H9 (cell line): Measurements from ENCODE around the gene KRTAP10-11. TPM values are rescaled to one million over a fixed set of nuclear protein-coding genes. Genes with fewer than 3 reads are reported as not detected.

Experiments
- DNase-seq: peaks from one replicate; pipeline ENCODE4 v3.0.0-alpha.2; 2017
- H2AFZ ChIP-seq: one replicate; pipeline ENCODE4 v1.6.1; 2013; ENCODE audit warnings: mild to moderate bottlenecking, low read length, control low read depth, moderate library complexity
- H2AK5ac ChIP-seq: 2 replicates; pipeline ENCODE4 v1.6.1; 2013; ENCODE audit warnings: low read length, control low read depth, mixed read lengths; ENCODE audit not compliant: insufficient read length
- H2BK120ac ChIP-seq: one replicate; pipeline ENCODE4 v1.6.1; 2013; ENCODE audit warnings: low read depth, mild to moderate bottlenecking, low read length, control low read depth, inconsistent platforms; ENCODE audit not compliant: poor library complexity, severe bottlenecking
- H2BK12ac ChIP-seq: 2 replicates; pipeline ENCODE4 v1.6.1; 2013; ENCODE audit warnings: low read length, control low read depth, mixed read lengths, low read depth; ENCODE audit not compliant: insufficient read length
- H2BK15ac ChIP-seq: 2 replicates; pipeline ENCODE4 v1.6.1; 2013; ENCODE audit warnings: low read depth, low read length, control low read depth
- H2BK20ac ChIP-seq: one replicate; pipeline ENCODE4 v1.6.1; 2013; ENCODE audit warnings: low read depth, mild to moderate bottlenecking, low read length, control low read depth, inconsistent platforms; ENCODE audit not compliant: poor library complexity, severe bottlenecking
- H2BK5ac ChIP-seq: 2 replicates; pipeline ENCODE4 v1.6.1; 2013; ENCODE audit warnings: low read length, control low read depth, mixed read lengths; ENCODE audit not compliant: insufficient read length
- H3K14ac ChIP-seq: 2 replicates; pipeline ENCODE4 v1.6.1; 2013; ENCODE audit warnings: low read length, control low read depth; ENCODE audit not compliant: insufficient read depth
- H3K18ac ChIP-seq: 2 replicates; pipeline ENCODE4 v1.6.1; 2013; ENCODE audit warnings: low read depth, mild to moderate bottlenecking, mixed read lengths, low read length, control low read depth; ENCODE audit not compliant: insufficient read length
- H3K23ac ChIP-seq: 2 replicates; pipeline ENCODE4 v1.6.1; 2013; ENCODE audit warnings: low read length, control low read depth, mixed read lengths, low read depth; ENCODE audit not compliant: insufficient read length
- H3K23me2 ChIP-seq: 2 replicates; pipeline ENCODE4 v1.6.1; 2013; ENCODE audit warnings: low read depth, mild to moderate bottlenecking, mixed read lengths, low read length, control low read depth; ENCODE audit not compliant: insufficient read length, poor library complexity, severe bottlenecking
- H3K27ac ChIP-seq: 2 replicates; pipeline ENCODE4 v1.5.1; 2013; ENCODE audit warnings: low read length, control low read depth, mixed read lengths, low read depth; ENCODE audit not compliant: insufficient read length
- H3K27me3 ChIP-seq: 2 replicates; pipeline ENCODE4 v1.6.1; 2013; ENCODE audit warnings: low read length, control low read depth, inconsistent platforms; ENCODE audit not compliant: insufficient read depth
- H3K4ac ChIP-seq: 2 replicates; pipeline ENCODE4 v1.6.1; 2013; ENCODE audit warnings: low read depth, mild to moderate bottlenecking, control low read depth, inconsistent platforms, low read length, moderate library complexity
- H3K4me1 ChIP-seq: 2 replicates; pipeline ENCODE4 v1.6.1; 2013; ENCODE audit warnings: low read length, control low read depth, inconsistent platforms; ENCODE audit not compliant: insufficient read depth
- H3K4me2 ChIP-seq: 2 replicates; pipeline ENCODE4 v1.6.1; 2013; ENCODE audit warnings: low read length, control low read depth, mixed read lengths; ENCODE audit not compliant: insufficient read length, insufficient read depth
- H3K56ac ChIP-seq: 2 replicates; pipeline ENCODE4 v1.6.1; 2013; ENCODE audit warnings: low read depth, mild to moderate bottlenecking, mixed read lengths, low read length, control low read depth; ENCODE audit not compliant: insufficient read length
- H3K79me1 ChIP-seq: 2 replicates; pipeline ENCODE4 v1.6.1; 2013; ENCODE audit warnings: low read depth, mild to moderate bottlenecking, moderate library complexity, low read length, control low read depth, inconsistent platforms; ENCODE audit not compliant: insufficient read depth, poor library complexity, severe bottlenecking
- H3K79me2 ChIP-seq: 2 replicates; pipeline ENCODE4 v1.6.1; 2013; ENCODE audit warnings: low read length, control low read depth, inconsistent platforms; ENCODE audit not compliant: insufficient read depth
- H3K9ac ChIP-seq: 2 replicates; pipeline ENCODE4 v1.6.1; 2013; ENCODE audit warnings: low read length, control low read depth, mixed read lengths; ENCODE audit not compliant: insufficient read length; ENCODE audit errors: extremely low read depth
- H3K9me3 ChIP-seq: one replicate; pipeline ENCODE4 v1.6.1; 2013; ENCODE audit warnings: low read depth, low read length, inconsistent platforms; ENCODE audit not compliant: control insufficient read depth
- H3T11ph ChIP-seq: one replicate; pipeline ENCODE4 v1.6.1; 2013; ENCODE audit warnings: mild to moderate bottlenecking, low read length, control low read depth, inconsistent platforms
- H4K20me1 ChIP-seq: one replicate; pipeline ENCODE4 v1.6.1; 2013; ENCODE audit not compliant: control insufficient read depth, insufficient read length, insufficient read depth
- H4K5ac ChIP-seq: 2 replicates; pipeline ENCODE4 v1.6.1; 2013; ENCODE audit warnings: low read depth, mild to moderate bottlenecking, mixed read lengths, low read length, control low read depth; ENCODE audit not compliant: insufficient read length
- H4K8ac ChIP-seq: replicated peaks from 2 replicates; pipeline ENCODE4 v1.6.1; 2013; ENCODE audit warnings: low read length, control low read depth, mixed read lengths, low read depth; ENCODE audit not compliant: insufficient read length
- H4K91ac ChIP-seq: 2 replicates; pipeline ENCODE4 v1.6.1; 2013; ENCODE audit warnings: low read depth, mild to moderate bottlenecking, moderate library complexity, mixed read lengths, low read length, control low read depth; ENCODE audit not compliant: insufficient read length
- H3K27ac Mint-ChIP-seq, 3 experiments: 2 replicates in 2 of 3; 3 replicates in 1 of 3; pipeline ENCODE4 v1.8.0; 2020 to 2021; ENCODE audit warnings: mixed read lengths in 3 of 3, mild to moderate bottlenecking in 1 of 3, moderate library complexity in 1 of 3
- H3K27me3 Mint-ChIP-seq: 2 replicates; pipeline ENCODE4 v1.8.0; 2021; ENCODE audit warnings: low read depth, mild to moderate bottlenecking, moderate library complexity, mixed read lengths
- H3K36me3 Mint-ChIP-seq, 3 experiments: 2 replicates in 2 of 3; 3 replicates in 1 of 3; pipeline ENCODE4 v1.8.0; 2020 to 2021; ENCODE audit warnings: low read depth in 3 of 3, mixed read lengths in 3 of 3; ENCODE audit not compliant: insufficient read depth in 1 of 3
- H3K4me1 Mint-ChIP-seq, 2 experiments: 2 replicates each; pipeline ENCODE4 v1.8.0; 2020; ENCODE audit warnings: mixed read lengths in 2 of 2
- H3K4me3 Mint-ChIP-seq, 2 experiments: 2 replicates in 1 of 2; 3 replicates in 1 of 2; pipeline ENCODE4 v1.8.0; 2020 to 2021; ENCODE audit warnings: mild to moderate bottlenecking in 2 of 2, mixed read lengths in 2 of 2, moderate library complexity in 1 of 2
- H3K9me3 Mint-ChIP-seq, 2 experiments: 2 replicates in 1 of 2; 3 replicates in 1 of 2; pipeline ENCODE4 v1.8.0; 2020; ENCODE audit warnings: mild to moderate bottlenecking in 2 of 2, mixed read lengths in 2 of 2, moderate library complexity in 1 of 2
- WGBS: extraction: QIAGEN DNeasy Blood & Tissue Kit; methylation state at CpG from one replicate; pipeline ENCODE4 v1.1.7; 2013; ENCODE audit warnings: missing lambda C conversion rate, low lambda C conversion rate, mixed read lengths; ENCODE audit not compliant: insufficient read length; ENCODE audit errors: extremely low coverage; 5-methylcytosine and 5-hydroxymethylcytosine counted together
- total RNA-seq: library from RNA; stranded (reverse); gene quantifications from 2 replicates; pipeline ENCODE4 v1.2.1, GENCODE V29; 2021
- TF ChIP-seq, protein P1 (sequence below): fragments of 200-600 bp; sonication (generic); conservative IDR thresholded peaks from 3 replicates; pipeline ENCODE4 v1.8.0; 2021; ENCODE audit warnings: antibody characterized with exemption, mild to moderate bottlenecking

KRTAP10-11 gene
- total RNA-seq, 1 experiment from 2014 or later, result not detected

DNA sequence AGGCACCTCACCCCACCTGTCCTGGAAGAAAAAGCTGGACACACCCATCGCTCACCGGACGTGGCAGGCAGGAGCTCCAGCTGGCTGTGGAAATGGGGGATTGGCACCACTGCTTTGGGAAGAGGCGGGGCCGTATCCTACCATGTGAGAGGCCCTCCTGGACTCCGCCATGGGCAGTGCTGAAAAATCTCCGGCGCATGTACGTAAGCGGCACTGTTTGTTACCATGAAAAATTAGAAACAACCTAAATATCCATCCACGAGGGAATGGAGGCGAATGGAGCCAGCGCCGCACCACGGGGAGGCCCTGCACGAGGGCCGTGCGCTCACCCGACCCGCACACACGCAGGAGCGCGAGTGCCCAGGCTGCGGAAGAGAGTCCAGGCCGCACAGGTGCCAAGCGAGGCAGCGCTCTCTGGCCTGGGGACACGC is 31.2 kb upstream of the KRTAP10-11 start:
- Histone ChIP-seq H3K23me2 (no peaks in the 10 kb centered on the region), H3K27ac (no peak overlapping the region), H3K79me2 (no peaks in the 10 kb centered on the region), H2BK5ac (no peak overlapping the region), H2AFZ (no peak overlapping the region), H2AK5ac (no peak overlapping the region), H3K79me1 (no peaks in the 10 kb centered on the region), H2BK12ac (no peak overlapping the region), H3K14ac (no peak overlapping the region), H3T11ph (no peak overlapping the region), H3K27me3 (no peaks in the 10 kb centered on the region), H4K20me1 (no peaks in the 10 kb centered on the region), H3K23ac (no peak overlapping the region), H3K9me3 (peaks cover 10% of the 10 kb centered on the region), H2BK15ac (no peak overlapping the region), H3K18ac (no peak overlapping the region), H2BK120ac (no peak overlapping the region), H3K9ac (no peak overlapping the region), H4K5ac (no peak overlapping the region), H3K4me2 (no peak overlapping the region), H3K4me1 (no peaks in the 10 kb centered on the region), H4K8ac (no peak overlapping the region), H3K4ac (no peak overlapping the region), H3K56ac (no peak overlapping the region), H2BK20ac (no peak overlapping the region), H4K91ac (no peak overlapping the region)
- H3K27me3 Mint-ChIP-seq, result peaks cover 4% of the 10 kb centered on the region
- WGBS, result no CpG with 5 or more reads among the region's 28 CpGs
- peak overlapping the region in 1 of 3 experiments; percentile 57; a peak in 1 of 7 replicates for H3K27ac Mint-ChIP-seq
- TF ChIP-seq, protein P1, sequence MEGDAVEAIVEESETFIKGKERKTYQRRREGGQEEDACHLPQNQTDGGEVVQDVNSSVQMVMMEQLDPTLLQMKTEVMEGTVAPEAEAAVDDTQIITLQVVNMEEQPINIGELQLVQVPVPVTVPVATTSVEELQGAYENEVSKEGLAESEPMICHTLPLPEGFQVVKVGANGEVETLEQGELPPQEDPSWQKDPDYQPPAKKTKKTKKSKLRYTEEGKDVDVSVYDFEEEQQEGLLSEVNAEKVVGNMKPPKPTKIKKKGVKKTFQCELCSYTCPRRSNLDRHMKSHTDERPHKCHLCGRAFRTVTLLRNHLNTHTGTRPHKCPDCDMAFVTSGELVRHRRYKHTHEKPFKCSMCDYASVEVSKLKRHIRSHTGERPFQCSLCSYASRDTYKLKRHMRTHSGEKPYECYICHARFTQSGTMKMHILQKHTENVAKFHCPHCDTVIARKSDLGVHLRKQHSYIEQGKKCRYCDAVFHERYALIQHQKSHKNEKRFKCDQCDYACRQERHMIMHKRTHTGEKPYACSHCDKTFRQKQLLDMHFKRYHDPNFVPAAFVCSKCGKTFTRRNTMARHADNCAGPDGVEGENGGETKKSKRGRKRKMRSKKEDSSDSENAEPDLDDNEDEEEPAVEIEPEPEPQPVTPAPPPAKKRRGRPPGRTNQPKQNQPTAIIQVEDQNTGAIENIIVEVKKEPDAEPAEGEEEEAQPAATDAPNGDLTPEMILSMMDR, result no peak
- peak; percentile 19 for DNase-seq
- H3K36me3 Mint-ChIP-seq, result peaks cover 10 to 28% (median 26%) of the 10 kb centered on the region in 3 experiments
- peaks cover 27% of the 10 kb centered on the region in 2 experiments for H3K4me1 Mint-ChIP-seq
- peaks cover 34 to 42% of the 10 kb centered on the region in 2 experiments for H3K9me3 Mint-ChIP-seq
- no peak overlapping the region for H3K4me3 Mint-ChIP-seq
